Colon (tissue), 2 donors: ENCODE measurements around the gene ZFHX3.

Experiments used
- FAIRE-seq: peaks from 2 replicates; lab custom pipeline; 2012; peaks lifted over from hg19 to GRCh38; lab: Jason Lieb, UNC
- donor health status: control.
- donor health status: control.

The ZFHX3 gene

DNA sequence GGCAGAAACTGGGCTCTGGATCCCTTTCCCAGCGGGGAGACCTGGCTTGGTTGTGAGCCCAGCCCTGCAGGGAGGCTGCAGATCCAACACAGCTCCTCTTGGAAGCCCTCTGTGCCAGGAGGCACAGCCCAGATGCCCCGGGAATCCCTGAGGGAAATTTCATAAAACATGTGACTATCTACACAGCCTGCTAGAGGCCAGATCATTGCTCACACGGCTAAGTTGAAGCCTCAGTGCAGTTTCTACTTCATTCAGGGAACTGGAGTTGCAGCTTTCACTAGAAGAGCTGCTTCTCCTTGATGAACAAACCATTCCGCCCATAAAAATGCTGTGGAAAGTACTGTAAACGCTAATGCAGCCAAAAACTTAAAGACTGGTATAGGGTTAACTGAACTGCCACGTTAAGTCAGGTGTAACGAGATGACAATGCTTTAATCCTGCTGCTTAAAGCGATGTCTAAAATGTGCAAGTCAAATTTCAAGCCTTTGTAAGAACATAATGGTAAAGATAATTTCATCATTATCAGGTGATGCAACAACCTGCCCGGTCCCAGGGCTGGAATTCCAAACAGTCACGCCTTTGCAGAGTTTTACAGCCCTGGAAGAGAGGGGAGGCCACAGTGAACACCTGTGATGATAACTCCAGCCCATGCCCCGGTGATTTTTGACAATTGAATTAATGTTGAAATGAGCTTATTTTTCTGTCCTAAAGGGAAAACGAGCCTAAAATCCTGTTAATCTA, 172.5 kb downstream of the ZFHX3 start:
- FAIRE-seq: no peak

DNA sequence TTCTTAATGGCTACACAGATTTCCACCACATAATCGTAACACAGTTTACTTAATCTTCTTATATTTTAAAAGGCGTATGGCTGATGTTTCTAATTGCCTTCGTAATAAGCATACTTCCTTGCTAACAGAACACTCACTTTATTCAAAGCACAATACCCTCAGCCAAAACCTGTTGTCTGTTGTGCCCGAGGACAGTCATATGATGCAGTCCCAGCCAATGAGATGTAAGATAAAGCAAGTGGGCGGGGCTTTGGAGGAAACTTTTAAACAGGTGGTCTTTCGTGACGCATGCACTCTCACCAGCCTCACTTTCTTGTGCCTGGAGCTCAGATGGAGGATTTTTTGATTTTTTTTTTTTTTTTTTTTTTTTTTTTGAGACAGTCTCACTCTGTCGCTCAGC, 174.1 kb downstream of the ZFHX3 start:
- no peak for FAIRE-seq

DNA sequence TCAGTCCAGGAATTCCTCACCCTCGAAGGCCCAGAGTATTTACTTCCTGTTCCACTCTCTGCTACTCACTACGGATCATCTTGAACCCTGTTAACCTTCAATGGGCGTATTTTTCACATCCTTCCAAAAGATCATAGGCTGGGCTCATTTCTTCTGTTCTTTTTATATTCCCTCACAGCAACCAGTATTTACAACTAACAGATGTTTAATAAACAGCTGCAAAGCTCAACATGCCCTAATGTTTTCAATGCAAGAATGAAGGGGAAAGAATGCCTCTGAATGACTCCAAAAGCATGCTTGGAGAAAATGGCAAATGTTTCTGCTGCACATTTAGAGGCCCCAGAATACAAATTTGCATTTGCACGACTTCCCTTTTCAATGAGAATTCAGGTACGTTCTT, 174.9 kb downstream of the ZFHX3 start:
- FAIRE-seq: no peak

DNA sequence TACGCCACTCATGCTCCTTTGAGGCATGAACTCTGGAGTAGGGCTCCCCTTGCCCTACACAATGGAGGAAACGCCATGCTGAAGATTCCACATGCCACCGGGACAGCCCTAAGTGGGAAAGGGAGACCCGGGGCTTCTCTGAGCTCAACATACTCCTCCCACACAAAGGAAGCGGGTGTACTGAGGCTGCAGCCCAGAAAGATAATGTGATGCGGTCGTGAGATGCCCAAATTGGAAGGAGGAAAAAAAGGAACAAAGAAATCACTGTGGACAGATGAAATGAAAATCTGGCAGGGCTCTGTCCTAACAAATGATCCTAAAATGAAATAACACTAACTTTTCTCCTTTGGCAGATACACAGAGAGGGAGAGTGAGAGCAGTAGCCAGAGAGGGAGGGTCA, 182.1 kb downstream of the ZFHX3 start:
- no peak for FAIRE-seq

DNA sequence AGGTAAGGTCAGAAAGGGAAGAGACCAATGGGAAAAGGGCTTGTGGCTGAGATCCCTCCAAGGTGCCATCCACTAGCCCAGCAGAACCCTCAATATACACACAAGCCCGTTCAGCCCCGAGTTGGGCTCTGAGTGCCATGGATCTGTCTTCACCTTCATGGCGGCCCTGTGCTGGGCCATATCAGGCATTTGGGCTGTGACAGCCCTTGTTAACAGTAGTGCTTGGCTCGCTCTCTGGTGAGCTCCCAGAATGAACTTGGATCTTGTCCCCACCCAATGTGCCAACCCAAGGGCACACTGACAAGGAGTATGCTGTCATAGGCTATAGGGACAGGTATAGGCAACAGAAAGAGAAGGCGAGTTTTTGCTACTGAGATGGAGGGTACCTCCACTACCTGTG, 182.7 kb downstream of the ZFHX3 start:
- FAIRE-seq: no peak

DNA sequence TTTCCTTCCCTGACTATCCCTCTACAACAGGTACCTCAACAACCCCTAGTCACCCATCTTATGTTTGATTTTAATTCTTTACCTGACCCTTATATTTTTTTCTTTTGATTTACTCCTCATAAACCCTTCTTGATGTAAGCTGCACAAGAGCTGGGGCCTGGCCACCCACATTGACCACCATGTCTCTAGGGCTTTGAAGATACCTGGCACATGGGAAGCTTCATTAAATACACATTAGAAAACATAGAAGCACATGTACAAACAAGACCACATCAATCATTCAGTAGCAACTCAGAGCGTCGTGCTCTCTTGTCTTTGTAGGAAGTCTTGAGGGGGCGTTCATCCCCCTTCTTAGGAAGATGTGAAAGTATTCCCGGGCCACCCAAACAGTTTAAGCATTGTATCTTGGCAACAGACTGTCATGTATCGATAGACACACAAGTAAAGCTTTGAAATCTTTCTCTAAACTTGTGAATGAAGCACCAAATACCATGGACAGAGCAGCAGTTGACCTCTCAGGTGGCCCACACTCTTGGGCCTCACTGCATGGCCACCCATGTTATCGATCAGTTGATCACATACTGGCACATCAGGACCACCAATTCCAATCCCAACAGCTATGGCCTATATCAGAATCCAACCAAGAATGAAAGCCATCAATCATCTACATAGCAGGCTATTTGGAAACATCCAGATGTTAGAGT, 183.6 kb downstream of the ZFHX3 start:
- FAIRE-seq: no peak

DNA sequence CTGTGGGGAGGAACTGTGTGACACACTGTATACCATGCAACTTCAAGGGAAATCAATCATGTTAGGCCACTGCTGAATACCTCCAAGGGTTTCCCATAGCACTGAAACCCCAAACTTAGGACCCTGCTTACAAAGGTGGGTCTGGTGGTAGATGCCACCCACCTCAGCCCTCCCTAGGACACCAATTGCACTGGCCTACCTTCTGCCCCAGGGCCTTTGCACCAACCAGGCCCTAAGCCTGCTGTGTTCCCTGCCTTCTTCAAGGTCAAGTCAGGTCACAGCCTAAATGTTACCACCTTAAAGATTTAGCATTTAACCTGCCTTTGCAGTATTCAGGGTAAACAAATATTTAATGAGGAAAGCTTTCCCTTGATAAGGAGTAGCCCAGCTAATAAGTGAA, 185.8 kb downstream of the ZFHX3 start:
- no peak for FAIRE-seq

DNA sequence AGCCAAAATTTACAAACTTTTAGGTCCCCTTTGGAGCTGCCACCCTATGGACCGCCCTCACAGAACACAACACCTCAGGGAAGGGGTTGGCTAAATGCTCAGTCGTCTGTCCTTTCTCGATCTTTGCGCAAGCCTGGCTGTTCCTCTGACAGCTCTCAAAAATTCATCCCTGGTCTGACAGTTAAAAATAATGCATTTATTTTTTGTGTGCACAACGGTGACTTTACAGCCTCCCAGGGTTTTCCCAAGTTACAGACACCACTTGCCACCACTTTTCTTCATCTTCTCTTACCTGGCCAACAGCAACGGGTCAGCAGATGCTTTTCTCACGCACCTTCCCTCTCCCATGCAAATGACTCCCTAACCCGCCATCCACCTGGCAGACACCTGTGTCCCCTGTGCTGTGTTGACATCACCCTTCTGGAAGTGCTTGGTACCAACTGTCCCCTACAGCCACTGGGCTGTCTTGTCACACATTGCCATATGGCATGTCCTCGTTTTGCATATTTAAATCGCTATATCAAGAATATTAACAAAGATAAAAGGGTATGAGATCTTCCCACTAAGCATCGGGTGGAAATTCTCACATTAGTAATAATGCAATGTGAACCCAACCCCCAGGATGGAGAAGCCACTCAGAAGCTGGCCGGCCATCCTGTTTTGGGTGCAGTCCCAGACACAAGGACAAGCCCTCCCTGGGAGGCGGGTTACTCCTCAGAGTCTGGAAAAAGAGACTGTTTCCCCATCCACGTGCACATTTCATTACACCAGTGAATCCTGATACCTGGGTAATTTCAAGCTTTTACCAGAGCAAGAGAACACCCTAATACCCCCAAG, 187.0 kb downstream of the ZFHX3 start:
- no peak for FAIRE-seq

DNA sequence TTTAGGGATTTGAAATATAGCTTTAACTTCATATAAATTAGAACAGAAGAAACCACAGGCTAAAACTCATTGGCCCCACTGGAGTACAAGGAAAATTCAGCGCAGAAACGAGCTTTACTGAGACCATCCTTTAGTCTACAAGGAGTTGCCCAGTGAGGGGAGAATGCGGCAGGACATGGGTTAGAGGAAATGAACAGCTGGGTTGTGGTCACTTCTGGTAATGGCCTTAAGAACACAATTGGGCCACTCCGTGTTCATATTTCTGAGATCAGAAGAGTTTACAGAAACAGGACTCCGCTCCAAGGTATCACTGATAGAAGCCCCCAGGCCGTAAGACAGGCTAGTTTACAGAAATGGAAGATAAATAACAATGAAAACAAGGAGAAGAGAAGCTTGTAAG, 188.3 kb downstream of the ZFHX3 start:
- FAIRE-seq: no peak

DNA sequence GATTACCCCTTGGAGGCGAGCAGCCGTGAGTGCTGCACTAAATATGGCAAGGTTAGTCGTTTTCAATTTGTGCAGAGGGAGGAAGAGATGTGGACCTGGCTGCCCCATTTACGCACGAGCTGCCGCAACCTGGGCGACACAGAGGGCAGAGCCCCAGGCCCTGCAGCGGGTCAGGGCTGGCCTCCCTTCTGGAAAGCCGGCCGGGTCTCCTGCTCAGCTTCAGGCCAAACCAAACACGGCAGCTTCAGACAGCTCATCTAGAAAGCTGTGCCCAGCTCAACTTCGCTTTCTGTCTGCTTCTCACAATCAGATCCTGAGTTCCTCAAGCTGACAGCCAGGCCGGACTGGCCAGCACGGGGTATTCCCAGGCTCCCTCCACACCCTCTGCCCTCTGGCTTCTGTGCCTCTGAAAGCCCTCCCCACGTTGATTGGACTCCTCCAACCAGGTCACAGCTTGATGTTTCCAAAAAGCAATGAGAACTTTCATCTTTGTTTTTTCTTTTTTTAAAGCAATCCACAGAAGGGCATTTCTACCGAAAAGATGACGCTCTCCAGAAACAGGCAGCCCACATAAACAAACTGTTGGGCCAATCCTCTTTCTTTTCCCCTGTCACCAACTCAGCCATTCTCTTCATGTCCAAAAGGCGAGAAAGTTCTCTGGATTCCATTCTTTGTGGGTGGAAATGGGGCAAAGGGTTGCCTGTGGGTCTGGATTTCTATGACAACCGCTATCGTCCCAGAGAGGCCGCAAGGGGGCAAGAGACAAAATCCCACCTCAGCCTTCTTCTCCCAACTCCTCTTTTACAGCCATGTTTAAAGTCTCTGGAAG, 189.0 kb downstream of the ZFHX3 start:
- no peak for FAIRE-seq

DNA sequence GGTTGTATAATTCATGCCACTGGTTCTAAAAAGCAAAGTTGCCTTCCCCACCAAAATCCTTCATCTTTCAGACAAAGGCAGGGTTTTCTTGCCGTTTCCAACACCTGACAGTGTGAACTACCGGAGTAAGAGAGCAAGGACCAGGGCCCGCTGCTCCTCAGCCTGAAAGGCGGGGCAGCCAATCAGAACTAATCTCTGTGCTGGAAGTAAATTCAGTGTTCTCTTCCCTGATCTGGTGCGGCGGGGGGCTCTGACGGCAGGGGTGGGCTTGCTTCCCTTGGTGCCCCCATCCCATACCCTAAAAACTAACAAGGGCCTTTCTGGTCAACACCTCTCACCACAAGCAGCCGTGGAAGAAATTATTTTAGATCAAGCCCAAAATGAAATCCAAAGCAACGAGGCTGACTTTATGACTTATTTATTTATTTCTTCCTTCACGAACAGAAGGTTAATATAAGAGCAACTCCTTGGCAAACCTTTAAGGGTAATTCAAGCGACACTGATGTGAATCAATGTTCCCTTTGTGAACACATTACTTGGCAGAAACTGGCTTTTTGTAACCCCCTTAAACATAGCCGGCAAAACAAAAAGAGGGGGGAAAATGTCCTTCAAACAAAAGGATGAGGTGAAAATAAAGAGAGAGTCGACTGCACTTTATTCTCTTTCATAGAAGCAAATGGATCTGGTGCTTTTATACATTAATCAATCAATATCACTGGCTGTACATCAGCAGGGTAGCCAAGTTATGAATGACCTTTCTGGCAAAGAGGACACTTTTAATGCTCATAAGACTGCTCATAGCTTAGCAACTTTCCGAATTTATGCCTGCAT, 189.9 kb downstream of the ZFHX3 start:
- FAIRE-seq: no peak

DNA sequence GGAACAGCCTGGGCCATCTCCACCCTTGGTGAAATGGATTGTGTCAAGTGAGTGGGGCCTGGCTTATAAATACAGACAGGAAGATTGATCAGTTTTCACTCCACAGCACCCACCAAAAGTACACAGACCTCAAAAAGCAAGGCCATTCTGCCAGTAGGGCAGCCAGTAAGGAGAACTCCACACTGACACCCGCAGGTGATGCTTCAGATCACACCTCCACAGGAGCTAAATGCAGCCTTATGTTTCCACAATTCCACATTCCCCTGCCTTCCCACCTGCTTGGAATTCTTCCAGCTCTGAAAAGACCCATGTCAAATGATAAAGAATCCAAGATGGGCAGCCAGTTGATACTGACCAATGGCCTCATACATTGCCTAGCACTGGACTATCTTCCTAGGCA, 191.1 kb downstream of the ZFHX3 start:
- FAIRE-seq: no peak

DNA sequence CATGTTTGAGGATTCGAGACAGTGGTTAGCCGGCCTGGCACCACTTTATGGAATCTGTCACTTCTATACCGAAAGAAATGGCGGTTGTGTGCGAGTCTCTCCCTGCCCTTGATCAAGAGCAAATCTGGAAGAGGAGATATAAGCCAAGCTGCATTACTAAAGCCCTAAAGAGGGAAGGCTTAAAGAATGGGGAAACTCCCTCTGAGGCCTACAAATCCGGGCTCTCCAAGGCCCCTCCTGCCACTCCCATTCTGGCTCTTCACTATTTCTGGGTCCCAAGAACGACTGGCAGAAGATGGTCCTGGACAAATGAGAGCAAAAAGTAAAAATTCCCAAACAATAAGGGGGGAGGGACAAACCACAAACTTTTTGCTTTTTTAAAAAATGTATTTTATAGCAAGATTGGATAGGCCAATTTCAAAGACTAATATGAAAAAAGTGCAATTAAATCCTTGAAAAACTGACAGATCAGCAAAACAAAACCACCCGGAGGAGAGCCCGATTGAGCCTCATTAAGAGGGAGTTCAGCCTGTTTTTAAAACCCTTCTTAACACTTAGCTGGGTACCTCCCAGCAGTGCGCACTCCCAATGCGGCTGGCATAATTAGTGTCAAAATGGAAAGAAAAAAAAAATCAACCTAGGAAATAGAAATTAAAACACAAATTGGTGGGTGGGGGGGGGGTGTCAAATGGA, 193.5 kb downstream of the ZFHX3 start:
- FAIRE-seq: no peak

DNA sequence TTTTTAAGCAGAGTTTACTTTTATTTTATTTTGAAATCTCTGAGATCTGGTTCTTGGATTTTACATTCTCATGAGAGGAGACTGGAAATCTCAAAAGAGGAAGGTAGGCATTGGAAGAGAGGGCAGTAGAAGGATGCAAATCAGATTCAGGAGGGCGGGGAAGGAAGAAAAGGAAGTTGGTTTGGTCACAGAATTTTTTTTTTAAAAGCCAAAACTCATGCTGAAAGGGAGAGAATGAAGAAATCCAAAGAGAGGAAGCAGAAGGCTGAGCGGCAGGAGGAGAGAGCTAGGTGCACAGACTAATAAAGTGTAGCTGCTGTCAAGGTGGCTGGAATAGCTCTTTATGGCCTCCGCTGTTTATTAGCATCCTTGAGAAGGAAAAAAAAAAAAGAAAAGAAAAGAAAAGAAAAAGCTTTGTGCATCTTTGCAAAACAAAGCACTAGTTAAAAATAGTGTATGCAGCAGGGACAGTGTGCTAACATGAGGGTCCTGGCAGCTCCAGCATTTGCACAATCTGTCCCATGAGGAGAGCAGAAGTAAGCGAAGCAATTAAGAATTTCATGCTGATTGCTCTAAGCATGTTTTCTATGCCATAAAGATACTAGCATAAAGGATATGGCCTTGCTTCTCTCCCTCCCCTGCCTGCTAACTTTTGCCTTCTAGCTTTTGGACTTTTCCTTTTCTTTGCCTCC, 194.2 kb downstream of the ZFHX3 start:
- FAIRE-seq: no peak

DNA sequence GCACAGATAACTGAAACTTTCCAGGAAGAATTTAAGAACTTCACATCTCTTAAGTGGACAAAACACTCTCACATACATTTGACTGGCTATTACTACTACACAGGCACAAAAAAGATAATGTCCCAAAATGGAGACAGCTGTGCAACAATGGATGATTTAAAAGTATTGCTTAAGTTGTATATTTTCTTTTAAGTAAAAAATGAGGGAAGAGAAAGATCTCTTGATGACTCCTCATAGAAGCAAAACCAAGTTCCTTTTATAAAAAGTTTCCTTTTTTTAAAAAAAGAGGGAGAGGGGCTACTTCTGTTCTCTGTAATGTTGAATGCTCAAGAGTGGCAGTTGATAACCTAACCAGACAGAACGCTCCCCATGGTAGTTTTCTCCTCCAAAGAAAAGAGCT, 195.5 kb downstream of the ZFHX3 start:
- no peak for FAIRE-seq

DNA sequence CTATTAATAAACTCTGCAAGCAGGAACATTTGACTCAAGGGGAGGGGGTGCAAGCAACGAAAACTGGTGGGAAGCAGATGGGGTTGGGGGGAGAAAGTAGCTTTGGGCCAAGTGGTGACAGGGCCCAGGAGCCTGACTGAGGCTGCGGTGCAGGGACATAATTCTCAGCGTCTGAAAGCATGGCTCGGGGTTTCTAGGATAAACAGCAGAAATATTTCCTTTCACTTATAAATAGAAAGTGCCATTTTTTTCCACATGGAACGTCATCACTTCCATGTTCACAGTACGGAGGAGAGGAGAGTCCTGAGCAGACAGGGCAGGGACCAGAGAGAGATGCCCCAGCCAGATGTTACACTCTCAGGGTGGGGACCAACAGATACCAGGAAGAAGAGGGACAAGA, 197.1 kb downstream of the ZFHX3 start:
- FAIRE-seq: no peak

DNA sequence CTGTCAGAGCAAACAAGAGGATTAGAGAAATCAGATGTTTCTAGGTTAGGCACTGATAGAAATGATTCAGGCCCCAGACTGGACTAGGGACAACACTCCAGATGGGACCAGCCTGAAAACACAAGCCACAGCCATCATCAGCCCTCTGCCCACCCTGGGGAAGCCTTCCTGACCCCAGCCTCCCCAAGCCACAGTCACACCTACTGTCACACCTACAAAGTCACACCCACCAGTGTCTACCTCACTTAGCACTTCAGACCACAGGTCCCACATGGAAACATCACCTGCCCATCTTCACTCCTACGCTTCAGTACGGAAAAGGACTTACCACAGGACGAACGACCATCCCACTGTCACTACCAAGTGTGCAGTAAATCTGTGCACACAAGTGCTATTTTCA, 197.9 kb downstream of the ZFHX3 start:
- FAIRE-seq: no peak

DNA sequence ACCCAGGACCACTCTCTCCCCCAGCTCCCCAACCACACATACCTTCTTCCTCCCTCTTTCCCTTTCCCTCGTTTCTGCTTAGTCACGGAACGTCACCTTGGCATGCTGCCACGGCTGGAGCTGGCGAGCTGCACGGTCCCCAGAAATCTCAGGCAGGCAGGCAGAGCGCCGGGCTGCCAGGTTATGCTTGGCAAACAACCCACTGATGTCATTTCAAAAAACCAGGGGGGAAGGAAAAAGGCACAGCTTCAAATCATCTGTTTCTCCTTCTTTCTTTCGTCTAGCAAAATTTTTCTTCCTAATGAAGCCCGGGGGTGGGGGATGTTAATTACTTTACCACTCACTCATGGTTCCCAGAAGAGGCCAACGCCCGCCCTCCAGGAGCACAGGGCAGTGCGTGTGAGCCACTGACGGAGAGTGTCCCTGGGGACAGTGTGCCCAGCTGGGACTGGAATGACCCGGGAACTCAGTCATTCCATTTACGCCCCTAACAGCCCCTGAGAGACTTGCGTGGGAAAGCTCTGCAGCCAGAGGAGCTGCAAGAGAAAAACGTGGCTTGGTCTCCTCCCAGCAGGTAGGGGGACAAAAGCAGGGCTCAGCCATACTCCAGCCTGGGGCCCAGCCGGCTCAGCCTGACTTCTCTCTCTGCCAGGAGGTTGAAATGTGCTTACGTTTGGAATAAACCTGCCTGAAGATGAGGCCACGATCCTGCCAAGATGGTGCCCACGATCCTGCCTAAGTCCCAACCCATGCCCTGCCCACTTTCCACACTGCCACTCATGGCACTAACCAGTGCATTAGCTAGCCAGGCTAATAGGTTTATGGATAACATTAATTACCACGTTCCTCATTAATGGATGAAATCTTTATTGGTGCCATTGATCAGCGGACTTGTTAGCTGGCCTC, 198.9 kb downstream of the ZFHX3 start:
- no peak for FAIRE-seq

DNA sequence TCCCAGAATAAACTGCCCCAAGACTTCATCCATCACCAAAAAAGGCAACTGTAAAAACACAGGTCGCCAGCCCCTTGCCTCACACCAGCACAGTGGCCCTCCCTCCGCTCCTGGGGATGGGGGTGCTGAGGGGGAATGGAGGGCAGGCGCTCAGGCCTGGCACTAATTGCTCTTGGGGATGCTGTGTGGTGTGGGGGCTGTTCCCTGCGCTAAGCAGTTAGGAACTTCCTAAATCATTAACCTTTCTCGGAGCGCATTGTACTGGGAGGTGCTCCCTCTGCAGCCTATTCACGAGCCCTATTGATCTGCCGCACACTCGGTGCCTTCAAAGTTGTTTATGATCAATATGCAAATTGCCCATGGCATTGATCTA, 199.9 kb downstream of the ZFHX3 start:
- FAIRE-seq: no peak
